ENCODE measurements around the gene NRM.
"Not testable (repeated sequence)": the region's sequence is repeated elsewhere in the genome, so short reads cannot be mapped to it uniquely, and the experiment has no call there.

Gene NRM

GRCh38 chr6:30719791-30720737 lies 29.3 kb upstream of the NRM start, which contains the start of gene TUBB (continued):
- TF ChIP-seq GFI1B (tag by site-specific recombination; IDR thresholded peaks at IDR 0.05) = no peak
- TF ChIP-seq, protein P1, sequence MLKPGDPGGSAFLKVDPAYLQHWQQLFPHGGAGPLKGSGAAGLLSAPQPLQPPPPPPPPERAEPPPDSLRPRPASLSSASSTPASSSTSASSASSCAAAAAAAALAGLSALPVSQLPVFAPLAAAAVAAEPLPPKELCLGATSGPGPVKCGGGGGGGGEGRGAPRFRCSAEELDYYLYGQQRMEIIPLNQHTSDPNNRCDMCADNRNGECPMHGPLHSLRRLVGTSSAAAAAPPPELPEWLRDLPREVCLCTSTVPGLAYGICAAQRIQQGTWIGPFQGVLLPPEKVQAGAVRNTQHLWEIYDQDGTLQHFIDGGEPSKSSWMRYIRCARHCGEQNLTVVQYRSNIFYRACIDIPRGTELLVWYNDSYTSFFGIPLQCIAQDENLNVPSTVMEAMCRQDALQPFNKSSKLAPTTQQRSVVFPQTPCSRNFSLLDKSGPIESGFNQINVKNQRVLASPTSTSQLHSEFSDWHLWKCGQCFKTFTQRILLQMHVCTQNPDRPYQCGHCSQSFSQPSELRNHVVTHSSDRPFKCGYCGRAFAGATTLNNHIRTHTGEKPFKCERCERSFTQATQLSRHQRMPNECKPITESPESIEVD (tag by site-specific recombination; IDR thresholded peaks at IDR 0.05) = no peak
- TF ChIP-seq, protein P2, sequence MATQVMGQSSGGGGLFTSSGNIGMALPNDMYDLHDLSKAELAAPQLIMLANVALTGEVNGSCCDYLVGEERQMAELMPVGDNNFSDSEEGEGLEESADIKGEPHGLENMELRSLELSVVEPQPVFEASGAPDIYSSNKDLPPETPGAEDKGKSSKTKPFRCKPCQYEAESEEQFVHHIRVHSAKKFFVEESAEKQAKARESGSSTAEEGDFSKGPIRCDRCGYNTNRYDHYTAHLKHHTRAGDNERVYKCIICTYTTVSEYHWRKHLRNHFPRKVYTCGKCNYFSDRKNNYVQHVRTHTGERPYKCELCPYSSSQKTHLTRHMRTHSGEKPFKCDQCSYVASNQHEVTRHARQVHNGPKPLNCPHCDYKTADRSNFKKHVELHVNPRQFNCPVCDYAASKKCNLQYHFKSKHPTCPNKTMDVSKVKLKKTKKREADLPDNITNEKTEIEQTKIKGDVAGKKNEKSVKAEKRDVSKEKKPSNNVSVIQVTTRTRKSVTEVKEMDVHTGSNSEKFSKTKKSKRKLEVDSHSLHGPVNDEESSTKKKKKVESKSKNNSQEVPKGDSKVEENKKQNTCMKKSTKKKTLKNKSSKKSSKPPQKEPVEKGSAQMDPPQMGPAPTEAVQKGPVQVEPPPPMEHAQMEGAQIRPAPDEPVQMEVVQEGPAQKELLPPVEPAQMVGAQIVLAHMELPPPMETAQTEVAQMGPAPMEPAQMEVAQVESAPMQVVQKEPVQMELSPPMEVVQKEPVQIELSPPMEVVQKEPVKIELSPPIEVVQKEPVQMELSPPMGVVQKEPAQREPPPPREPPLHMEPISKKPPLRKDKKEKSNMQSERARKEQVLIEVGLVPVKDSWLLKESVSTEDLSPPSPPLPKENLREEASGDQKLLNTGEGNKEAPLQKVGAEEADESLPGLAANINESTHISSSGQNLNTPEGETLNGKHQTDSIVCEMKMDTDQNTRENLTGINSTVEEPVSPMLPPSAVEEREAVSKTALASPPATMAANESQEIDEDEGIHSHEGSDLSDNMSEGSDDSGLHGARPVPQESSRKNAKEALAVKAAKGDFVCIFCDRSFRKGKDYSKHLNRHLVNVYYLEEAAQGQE (tag by site-specific recombination; IDR thresholded peaks at IDR 0.05) = no peak
- TF ChIP-seq ZSCAN30 (tag by site-specific recombination; IDR thresholded peaks at IDR 0.05) = peak; percentile 54; the same call in 1 of the 2 replicates
- no peak for TF ChIP-seq ZNF558 (tag by site-specific recombination; IDR thresholded peaks at IDR 0.05)

DNA sequence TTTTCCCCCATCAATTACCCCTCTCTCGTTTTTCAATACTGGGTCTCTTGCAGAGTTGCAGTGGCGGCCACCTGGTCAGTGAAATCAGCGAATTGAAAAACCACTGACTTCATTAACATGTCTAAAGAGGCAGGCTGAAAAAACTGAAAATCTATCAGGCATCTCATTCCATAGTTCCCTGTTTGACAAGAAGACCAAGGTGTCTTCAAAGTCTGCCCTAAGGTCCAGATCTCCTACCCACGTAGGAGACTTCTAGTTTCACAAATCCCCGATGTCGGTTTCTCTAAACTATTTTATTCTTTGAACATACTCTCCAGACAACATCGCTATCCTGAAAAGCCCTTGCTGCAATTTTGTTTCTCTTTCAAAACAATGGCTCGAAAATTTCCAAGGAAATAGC lies 28.6 kb upstream of the NRM start:
- Histone ChIP-seq H3K27ac (ENCODE audit: extremely low read depth, low read depth, low read length) (peak overlapping the region; percentile 76), H3K36me3 (ENCODE audit: control insufficient read depth in 2 of 2, insufficient read depth in 1 of 2, low read length in 2 of 2) (peaks cover 24 to 45% of the 10 kb centered on the region in 2 experiments), H3K4me3 (ENCODE audit: low read depth, low read length) (peak overlapping the region; percentile 47), H3K9me3 (ENCODE audit: control insufficient read depth, insufficient read depth, low read depth, low read length) (no peaks in the 10 kb centered on the region), H3K4me1 (ENCODE audit: control insufficient read depth, insufficient read depth, low read length) (peaks cover 6% of the 10 kb centered on the region)
- ChIA-PET POLR2A (interaction anchor here (0.7 to 10.1 kb wide), 6 partner anchors 16 to 263 kb away, joined by 3 to 235 read pairs (median 16); partner anchors contain the start of genes FLOT1, IER3 and NRM), CTCF (interaction anchor here (0.5 to 18.7 kb wide), 11 partner anchors 10 to 418 kb away, joined by 3 to 692 read pairs (median 3); partner anchors contain the start of genes DHX16 and FLOT1)
- no peak for TF ChIP-seq ZNF16 (tag by site-specific recombination; IDR thresholded peaks at IDR 0.05; ENCODE audit: low read depth)
- TF ChIP-seq ZNF335 (tag by site-specific recombination; conservative IDR thresholded peaks at IDR 0.05) = peak; percentile 56
- 0 out of 2 replicates have a peak, but pooled peaks have one; percentile 24 for TF ChIP-seq PRDM1 (tag by site-specific recombination; IDR thresholded peaks at IDR 0.05)
- TF ChIP-seq, protein P3, sequence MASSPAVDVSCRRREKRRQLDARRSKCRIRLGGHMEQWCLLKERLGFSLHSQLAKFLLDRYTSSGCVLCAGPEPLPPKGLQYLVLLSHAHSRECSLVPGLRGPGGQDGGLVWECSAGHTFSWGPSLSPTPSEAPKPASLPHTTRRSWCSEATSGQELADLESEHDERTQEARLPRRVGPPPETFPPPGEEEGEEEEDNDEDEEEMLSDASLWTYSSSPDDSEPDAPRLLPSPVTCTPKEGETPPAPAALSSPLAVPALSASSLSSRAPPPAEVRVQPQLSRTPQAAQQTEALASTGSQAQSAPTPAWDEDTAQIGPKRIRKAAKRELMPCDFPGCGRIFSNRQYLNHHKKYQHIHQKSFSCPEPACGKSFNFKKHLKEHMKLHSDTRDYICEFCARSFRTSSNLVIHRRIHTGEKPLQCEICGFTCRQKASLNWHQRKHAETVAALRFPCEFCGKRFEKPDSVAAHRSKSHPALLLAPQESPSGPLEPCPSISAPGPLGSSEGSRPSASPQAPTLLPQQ (tag by site-specific recombination; IDR thresholded peaks at IDR 0.05) = 0 out of 2 replicates have a peak, but pooled peaks have one; percentile 7

- peak overlapping the region; percentile 41 for H3K4me3 ChIP-seq (ENCODE audit: low read depth, low read length)
- H3K9me3 ChIP-seq (ENCODE audit: control insufficient read depth, insufficient read depth, low read depth, low read length); H3K4me1 ChIP-seq (ENCODE audit: control insufficient read depth, insufficient read depth, low read length): not testable (repeated sequence)
- CTCF ChIA-PET = interaction anchor here (0.6 to 18.7 kb wide), 11 partner anchors 9 to 159 kb away, joined by 3 to 692 read pairs (median 4); partner anchors contain the start of genes DHX16 and NRM
- POLR2A ChIA-PET = interaction anchor here (0.6 to 10.1 kb wide), 22 partner anchors 10 to 1109 kb away, joined by 3 to 235 read pairs (median 7); partner anchors contain the start of genes ABCF1, C6orf136, DHX16 and FLOT1
- peaks cover 23 to 45% of the 10 kb centered on the region in 2 experiments for H3K36me3 ChIP-seq (ENCODE audit: control insufficient read depth in 2 of 2, insufficient read depth in 1 of 2, low read length in 2 of 2)
- H3K27ac ChIP-seq (ENCODE audit: extremely low read depth, low read depth, low read length) = peak overlapping the region; percentile 81
- TF ChIP-seq SCRT2 (tag by site-specific recombination; IDR thresholded peaks at IDR 0.05) = peak; percentile 9
- TF ChIP-seq CTCF (tag by site-specific recombination; IDR thresholded peaks at IDR 0.05) = 0 out of 2 replicates have a peak, but pooled peaks have one; percentile 3
- TF ChIP-seq ZNF2 (tag by site-specific recombination; IDR thresholded peaks at IDR 0.05) = 0 out of 2 replicates have a peak, but pooled peaks have one; percentile 2
- 0 out of 2 replicates have a peak, but pooled peaks have one; percentile 33 for TF ChIP-seq MZF1 (tag by site-specific recombination; IDR thresholded peaks at IDR 0.05; ENCODE audit: borderline replicate concordance)
Measured at GRCh38 chr6:30717845-30718720, 27.3 kb upstream of the NRM start.
